A673 (cell line): Measurements from ENCODE around the gene SLC4A4. TPM values are rescaled to one million over a fixed set of nuclear protein-coding genes. Genes with fewer than 3 reads are reported as not detected.

Experiments used
- BruUV-seq: library from RNA; stranded (reverse); fragments of 400-500 nt; replicated peaks from 2 replicates; lab custom pipeline; 2021; lab: Mats Ljungman, UMichigan
- CTCF ChIA-PET: fragments of 300-600 bp; sonication (Branson Sonifier 250); formaldehyde crosslinking; loops from one replicate; lab custom pipeline; 2022; ENCODE audit warnings: antibody characterized with exemption; lab: Charles Lee
- POLR2A ChIA-PET: fragments of 300-600 bp; sonication (Branson Sonifier 250); formaldehyde crosslinking; loops from one replicate; lab custom pipeline; 2022; ENCODE audit warnings: antibody characterized with exemption; ENCODE audit not compliant: low non-redundant PET; lab: Charles Lee
- DNase-seq: peaks from one replicate; pipeline ENCODE4 v3.0.0-alpha.2; 2015; ENCODE audit warnings: low spot score
- H3K27ac ChIP-seq: fragments of 200-600 bp; sonication (generic); 2 replicates; pipeline ENCODE4 v1.5.1; 2016; ENCODE audit warnings: mixed run types, low read depth, mild to moderate bottlenecking, mixed read lengths, antibody characterized with exemption, low read length; ENCODE audit not compliant: poor library complexity, severe bottlenecking
- H3K27me3 ChIP-seq: fragments of 200-600 bp; sonication (generic); replicated peaks from 2 replicates; pipeline ENCODE4 v1.6.1; 2017; ENCODE audit warnings: mixed run types, low read depth, mild to moderate bottlenecking, mixed read lengths, antibody characterized with exemption, low read length; ENCODE audit not compliant: insufficient read depth, poor library complexity
- H3K36me3 ChIP-seq: fragments of 200-600 bp; sonication (generic); 2 replicates; pipeline ENCODE4 v1.6.1; 2016; ENCODE audit warnings: mixed run types, mild to moderate bottlenecking, mixed read lengths, antibody characterized with exemption, low read length; ENCODE audit not compliant: insufficient read depth, poor library complexity, severe bottlenecking
- H3K4me1 ChIP-seq: fragments of 200-600 bp; sonication (generic); 2 replicates; pipeline ENCODE4 v1.6.1; 2017; ENCODE audit warnings: mixed run types, mild to moderate bottlenecking, mixed read lengths, antibody characterized with exemption, low read length; ENCODE audit not compliant: insufficient read depth, poor library complexity, severe bottlenecking
- H3K4me3 ChIP-seq: fragments of 200-600 bp; sonication (generic); 2 replicates; pipeline ENCODE4 v1.5.1; 2016; ENCODE audit warnings: low read depth, mixed run types, mild to moderate bottlenecking, mixed read lengths, low read length; ENCODE audit not compliant: poor library complexity, severe bottlenecking
- H3K9me3 ChIP-seq: fragments of 200-600 bp; sonication (generic); 2 replicates; pipeline ENCODE4 v1.6.1; 2016; ENCODE audit warnings: mixed run types, low read depth, mild to moderate bottlenecking, mixed read lengths, antibody characterized with exemption, low read length; ENCODE audit not compliant: poor library complexity, severe bottlenecking
- CTCF ChIP-seq: fragments of 300-800, 200-600 bp; sonication (generic); conservative IDR thresholded peaks from 2 replicates; pipeline ENCODE4 v1.5.1; 2017; ENCODE audit warnings: low read depth, mild to moderate bottlenecking, antibody characterized with exemption, low read length, moderate library complexity, mixed read lengths
- EZH2 ChIP-seq: fragments of 200-600 bp; sonication (generic); IDR thresholded peaks from 2 replicates; pipeline ENCODE4 v1.6.1; 2017; ENCODE audit warnings: borderline replicate concordance, low read depth, mild to moderate bottlenecking, mixed read lengths, antibody characterized with exemption, low read length; ENCODE audit not compliant: poor library complexity, severe bottlenecking
- intact Hi-C: fragments of 100-400 bp; cut with micrococcal nuclease; formaldehyde crosslinking; loops from one replicate; pipeline ENCODE4 v1.10.0; 2022; ENCODE audit not compliant: unreplicated experiment
- total RNA-seq: library from RNA; stranded (reverse); gene quantifications from 2 replicates; pipeline ENCODE4 v1.2.3, GENCODE V29; 2021

The SLC4A4 gene
- total RNA-seq, 1 experiment from 2014 or later, result 1.2 TPM

GRCh38 chr4:71303287-71303686 lies 35.5 kb upstream of the SLC4A4 start:
- POLR2A ChIA-PET, result no interaction called here
- Histone ChIP-seq H3K4me3 (no peak overlapping the region), H3K27ac (no peak overlapping the region), H3K4me1 (no peaks in the 10 kb centered on the region), H3K9me3 (no peaks in the 10 kb centered on the region), H3K27me3 (no peaks in the 10 kb centered on the region), H3K36me3 (no peaks in the 10 kb centered on the region)
- CTCF ChIA-PET, result no interaction called here
- DNase-seq, result no peak
- BruUV-seq, result no TSS peak
- TF ChIP-seq EZH2 (no peak), CTCF (no peak)
- intact Hi-C loops, result no loop called here

- no peaks in the 10 kb centered on the region for H3K4me1 ChIP-seq
- TF ChIP-seq EZH2 (no peak), CTCF (no peak)
- H3K9me3 ChIP-seq, result no peaks in the 10 kb centered on the region
- POLR2A ChIA-PET, result no interaction called here
- intact Hi-C loops, result no loop called here
- H3K27ac ChIP-seq, result no peak overlapping the region
- BruUV-seq, result no TSS peak
- no peak overlapping the region for H3K4me3 ChIP-seq
- no peak for DNase-seq
- CTCF ChIA-PET, result no interaction called here
- no peaks in the 10 kb centered on the region for H3K36me3 ChIP-seq
- H3K27me3 ChIP-seq, result no peaks in the 10 kb centered on the region
Measured at GRCh38 chr4:71303850-71304249, 35.0 kb upstream of the SLC4A4 start.

GRCh38 chr4:71304289-71304850 lies 34.5 kb upstream of the SLC4A4 start:
- H3K4me3 ChIP-seq, result no peak overlapping the region
- H3K9me3 ChIP-seq, result no peaks in the 10 kb centered on the region
- H3K36me3 ChIP-seq, result no peaks in the 10 kb centered on the region
- ChIA-PET POLR2A (no interaction called here), CTCF (no interaction called here)
- H3K27ac ChIP-seq, result no peak overlapping the region
- BruUV-seq, result no TSS peak
- intact Hi-C loops, result no loop called here
- H3K4me1 ChIP-seq, result no peaks in the 10 kb centered on the region
- TF ChIP-seq EZH2 (no peak), CTCF (no peak)
- H3K27me3 ChIP-seq, result no peaks in the 10 kb centered on the region
- DNase-seq, result no peak
